RKO (cell line): ENCODE results near the gene PLEKHA5.
"Not testable (repeated sequence)": the region's sequence is repeated elsewhere in the genome, so short reads cannot be mapped to it uniquely, and the experiment has no call there.

Experiments used
- DNase-seq: peaks from one replicate; pipeline ENCODE4 v3.0.0-alpha.2; 2016; ENCODE audit warnings: low spot score

The PLEKHA5 gene

GRCh38 chr12:19410211-19410610 is 280.7 kb downstream of the PLEKHA5 start:
- DNase-seq, result no peak

- DNase-seq, result no peak
Observed at GRCh38 chr12:19410629-19411185, 281.2 kb downstream of the PLEKHA5 start.

GRCh38 chr12:19411234-19412204 is 282.0 kb downstream of the PLEKHA5 start:
- no peak for DNase-seq

- no peak for DNase-seq
Observed at GRCh38 chr12:19412844-19413243, 283.3 kb downstream of the PLEKHA5 start.

- DNase-seq, result not testable (repeated sequence)
Observed at GRCh38 chr12:19413582-19413981, 284.0 kb downstream of the PLEKHA5 start.

GRCh38 chr12:19415563-19415962 is 286.0 kb downstream of the PLEKHA5 start:
- DNase-seq, result no peak

GRCh38 chr12:19419086-19419485 is 289.6 kb downstream of the PLEKHA5 start:
- DNase-seq, result no peak

GRCh38 chr12:19421503-19422282 is 292.2 kb downstream of the PLEKHA5 start:
- DNase-seq, result no peak

GRCh38 chr12:19423166-19423930 is 293.8 kb downstream of the PLEKHA5 start:
- DNase-seq, result no peak
